Measurements from ENCODE around the gene NAB1. TPM values are rescaled to one million over a fixed set of nuclear protein-coding genes. Genes with fewer than 3 reads are reported as not detected.
A peak's percentile ranks its signal among the peaks of the same experiment; 100 is the strongest.

The NAB1 gene
- total and polyA plus RNA-seq, 2 experiments from 2014 or later = 10.4 to 40.2 TPM

DNA sequence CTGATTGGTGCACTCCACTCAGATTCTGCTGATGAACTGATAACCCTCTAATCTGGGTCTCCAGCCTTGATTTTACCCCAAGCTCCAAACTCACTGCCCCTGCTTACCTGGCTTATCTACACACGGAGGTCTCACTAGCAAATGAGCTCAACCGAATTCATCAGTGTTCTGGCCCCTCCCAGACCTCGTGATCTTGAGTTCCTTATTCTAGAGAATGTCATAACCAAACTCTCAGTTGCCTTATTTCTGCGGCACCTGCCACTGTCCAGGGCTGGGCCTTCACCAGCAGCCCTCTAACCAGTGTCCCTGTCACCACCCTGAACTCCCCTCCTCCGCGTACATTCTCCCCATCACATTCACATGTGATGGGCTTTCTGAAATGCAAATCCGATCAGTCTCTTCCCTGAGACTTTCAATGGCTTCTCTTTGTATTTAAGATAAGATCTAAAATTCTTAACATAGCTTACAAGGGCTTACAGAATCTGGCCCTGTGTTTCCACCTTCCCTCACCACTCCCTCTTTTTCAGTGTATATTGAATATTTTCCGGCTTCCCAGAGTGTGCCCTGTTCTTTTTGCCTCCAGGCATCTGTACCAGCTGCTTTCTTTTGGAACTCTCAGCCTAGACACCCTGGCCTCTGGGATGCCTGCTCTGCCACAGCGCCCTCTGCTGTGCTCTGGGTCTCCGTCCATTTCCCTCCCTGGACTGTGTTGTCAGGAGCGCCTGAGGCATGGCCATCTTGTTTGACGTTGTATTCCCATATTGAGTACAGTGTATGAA lies 31.1 kb downstream of the NAB1 start:
- Histone ChIP-seq H3K27me3 (ENCODE audit: insufficient read depth) (no peaks in the 10 kb centered on the region), H4K20me1 (replicated peaks; ENCODE audit: insufficient read depth) (no peaks in the 10 kb centered on the region), H3K4me1 (ENCODE audit: insufficient read depth) (peaks cover 56% of the 10 kb centered on the region), H3F3A (replicated peaks; ENCODE audit: low read depth) (no peaks in the 10 kb centered on the region), H2AFZ (no peak overlapping the region), H3K27ac (ENCODE audit: low read depth) (peak overlapping the region; percentile 1; the same call in 1 of the 2 replicates), H3K4me3 (no peak overlapping the region), H3K36me3 (ENCODE audit: insufficient read depth) (no peaks in the 10 kb centered on the region), H3K79me2 (replicated peaks; ENCODE audit: insufficient read depth) (no peaks in the 10 kb centered on the region), H3K4me2 (peak overlapping the region; percentile 34; the same call in 1 of the 2 replicates), H3K9me2 (ENCODE audit: insufficient read depth) (no peaks in the 10 kb centered on the region)
- H3K27me3 Mint-ChIP-seq (ENCODE audit: insufficient read depth, low read depth, poor library complexity) = no peaks in the 10 kb centered on the region
- no peak overlapping the region for H3K4me3 Mint-ChIP-seq
- H3K9me3 Mint-ChIP-seq = no peaks in the 10 kb centered on the region
- DNase-seq (ENCODE audit: low spot score) = peak; percentile 87
- ATAC-seq = peak; percentile 95
- peak overlapping the region; percentile 63 for H3K27ac Mint-ChIP-seq
- H3K4me1 Mint-ChIP-seq = peaks cover 61% of the 10 kb centered on the region
- TF ChIP-seq NANOG (IDR thresholded peaks at IDR 0.05; ENCODE audit: borderline replicate concordance) (0 out of 2 replicates have a peak, but pooled peaks have one; percentile 32), JUNB (IDR thresholded peaks at IDR 0.05; ENCODE audit: unreplicated experiment) (no peak)
- TF ChIP-seq, protein P1, sequence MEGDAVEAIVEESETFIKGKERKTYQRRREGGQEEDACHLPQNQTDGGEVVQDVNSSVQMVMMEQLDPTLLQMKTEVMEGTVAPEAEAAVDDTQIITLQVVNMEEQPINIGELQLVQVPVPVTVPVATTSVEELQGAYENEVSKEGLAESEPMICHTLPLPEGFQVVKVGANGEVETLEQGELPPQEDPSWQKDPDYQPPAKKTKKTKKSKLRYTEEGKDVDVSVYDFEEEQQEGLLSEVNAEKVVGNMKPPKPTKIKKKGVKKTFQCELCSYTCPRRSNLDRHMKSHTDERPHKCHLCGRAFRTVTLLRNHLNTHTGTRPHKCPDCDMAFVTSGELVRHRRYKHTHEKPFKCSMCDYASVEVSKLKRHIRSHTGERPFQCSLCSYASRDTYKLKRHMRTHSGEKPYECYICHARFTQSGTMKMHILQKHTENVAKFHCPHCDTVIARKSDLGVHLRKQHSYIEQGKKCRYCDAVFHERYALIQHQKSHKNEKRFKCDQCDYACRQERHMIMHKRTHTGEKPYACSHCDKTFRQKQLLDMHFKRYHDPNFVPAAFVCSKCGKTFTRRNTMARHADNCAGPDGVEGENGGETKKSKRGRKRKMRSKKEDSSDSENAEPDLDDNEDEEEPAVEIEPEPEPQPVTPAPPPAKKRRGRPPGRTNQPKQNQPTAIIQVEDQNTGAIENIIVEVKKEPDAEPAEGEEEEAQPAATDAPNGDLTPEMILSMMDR (conservative IDR thresholded peaks at IDR 0.05; ENCODE audit: low read depth in 2 of 2) = peak; percentile 94 to 95
- H3K36me3 Mint-ChIP-seq (ENCODE audit: low read depth) = no peaks in the 10 kb centered on the region

DNA sequence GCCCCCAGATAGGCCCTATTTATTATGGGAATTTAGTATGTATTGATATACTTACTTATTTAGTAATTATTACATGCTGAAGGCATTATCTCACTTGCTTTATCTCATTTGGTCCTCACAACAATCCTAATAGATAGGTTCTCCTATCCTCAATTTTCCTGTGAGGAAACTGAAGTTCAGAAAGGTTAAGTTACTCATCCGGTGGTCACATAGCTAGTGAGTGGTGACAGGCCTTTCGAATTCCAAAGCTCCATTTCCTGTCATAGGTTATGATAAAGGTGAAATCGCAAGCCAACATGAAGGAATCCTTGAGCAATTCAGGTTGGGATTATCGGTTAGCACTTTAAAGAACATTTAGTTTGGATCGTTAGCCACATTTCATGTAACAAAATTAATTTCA lies 33.3 kb downstream of the NAB1 start:
- no peaks in the 10 kb centered on the region for H3K9me3 Mint-ChIP-seq
- H3K79me2 ChIP-seq (replicated peaks; ENCODE audit: insufficient read depth) = no peaks in the 10 kb centered on the region
- no peaks in the 10 kb centered on the region for H3F3A ChIP-seq (replicated peaks; ENCODE audit: low read depth)
- no peaks in the 10 kb centered on the region for H3K9me2 ChIP-seq (ENCODE audit: insufficient read depth)
- no peaks in the 10 kb centered on the region for H3K36me3 ChIP-seq (ENCODE audit: insufficient read depth)
- H3K4me1 ChIP-seq (ENCODE audit: insufficient read depth) = peaks cover 53% of the 10 kb centered on the region
- peaks cover 59% of the 10 kb centered on the region for H3K4me1 Mint-ChIP-seq
- no peaks in the 10 kb centered on the region for H3K27me3 Mint-ChIP-seq (ENCODE audit: insufficient read depth, low read depth, poor library complexity)
- H3K4me3 Mint-ChIP-seq = no peak overlapping the region
- ATAC-seq = no peak
- H4K20me1 ChIP-seq (replicated peaks; ENCODE audit: insufficient read depth) = no peaks in the 10 kb centered on the region
- DNase-seq (ENCODE audit: low spot score) = no peak
- H3K4me3 ChIP-seq = no peak overlapping the region
- no peak overlapping the region for H3K27ac ChIP-seq (ENCODE audit: low read depth)
- H2AFZ ChIP-seq = no peak overlapping the region
- H3K27me3 ChIP-seq (ENCODE audit: insufficient read depth) = no peaks in the 10 kb centered on the region
- no peak overlapping the region for H3K4me2 ChIP-seq
- H3K27ac Mint-ChIP-seq = 0 out of 2 replicates have a peak overlapping the region, but pooled peaks have one; percentile 8
- no peaks in the 10 kb centered on the region for H3K36me3 Mint-ChIP-seq (ENCODE audit: low read depth)
- no peak for TF ChIP-seq CREB1 (CRISPR knock-in tag; IDR thresholded peaks at IDR 0.05; ENCODE audit: low read depth)
- TF ChIP-seq, protein P2, sequence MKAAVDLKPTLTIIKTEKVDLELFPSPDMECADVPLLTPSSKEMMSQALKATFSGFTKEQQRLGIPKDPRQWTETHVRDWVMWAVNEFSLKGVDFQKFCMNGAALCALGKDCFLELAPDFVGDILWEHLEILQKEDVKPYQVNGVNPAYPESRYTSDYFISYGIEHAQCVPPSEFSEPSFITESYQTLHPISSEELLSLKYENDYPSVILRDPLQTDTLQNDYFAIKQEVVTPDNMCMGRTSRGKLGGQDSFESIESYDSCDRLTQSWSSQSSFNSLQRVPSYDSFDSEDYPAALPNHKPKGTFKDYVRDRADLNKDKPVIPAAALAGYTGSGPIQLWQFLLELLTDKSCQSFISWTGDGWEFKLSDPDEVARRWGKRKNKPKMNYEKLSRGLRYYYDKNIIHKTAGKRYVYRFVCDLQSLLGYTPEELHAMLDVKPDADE (IDR thresholded peaks at IDR 0.05) = no peak
- TF ChIP-seq STAT1 (IDR thresholded peaks at IDR 0.05; ENCODE audit: unreplicated experiment) = no peak
- TF ChIP-seq NANOG (IDR thresholded peaks at IDR 0.05; ENCODE audit: borderline replicate concordance) = no peak
- TF ChIP-seq ZNF114 (CRISPR knock-in tag; IDR thresholded peaks at IDR 0.05) = no peak
- TF ChIP-seq ZNF331 (CRISPR knock-in tag; IDR thresholded peaks at IDR 0.05; ENCODE audit: low read depth) = no peak
- TF ChIP-seq, protein P3, sequence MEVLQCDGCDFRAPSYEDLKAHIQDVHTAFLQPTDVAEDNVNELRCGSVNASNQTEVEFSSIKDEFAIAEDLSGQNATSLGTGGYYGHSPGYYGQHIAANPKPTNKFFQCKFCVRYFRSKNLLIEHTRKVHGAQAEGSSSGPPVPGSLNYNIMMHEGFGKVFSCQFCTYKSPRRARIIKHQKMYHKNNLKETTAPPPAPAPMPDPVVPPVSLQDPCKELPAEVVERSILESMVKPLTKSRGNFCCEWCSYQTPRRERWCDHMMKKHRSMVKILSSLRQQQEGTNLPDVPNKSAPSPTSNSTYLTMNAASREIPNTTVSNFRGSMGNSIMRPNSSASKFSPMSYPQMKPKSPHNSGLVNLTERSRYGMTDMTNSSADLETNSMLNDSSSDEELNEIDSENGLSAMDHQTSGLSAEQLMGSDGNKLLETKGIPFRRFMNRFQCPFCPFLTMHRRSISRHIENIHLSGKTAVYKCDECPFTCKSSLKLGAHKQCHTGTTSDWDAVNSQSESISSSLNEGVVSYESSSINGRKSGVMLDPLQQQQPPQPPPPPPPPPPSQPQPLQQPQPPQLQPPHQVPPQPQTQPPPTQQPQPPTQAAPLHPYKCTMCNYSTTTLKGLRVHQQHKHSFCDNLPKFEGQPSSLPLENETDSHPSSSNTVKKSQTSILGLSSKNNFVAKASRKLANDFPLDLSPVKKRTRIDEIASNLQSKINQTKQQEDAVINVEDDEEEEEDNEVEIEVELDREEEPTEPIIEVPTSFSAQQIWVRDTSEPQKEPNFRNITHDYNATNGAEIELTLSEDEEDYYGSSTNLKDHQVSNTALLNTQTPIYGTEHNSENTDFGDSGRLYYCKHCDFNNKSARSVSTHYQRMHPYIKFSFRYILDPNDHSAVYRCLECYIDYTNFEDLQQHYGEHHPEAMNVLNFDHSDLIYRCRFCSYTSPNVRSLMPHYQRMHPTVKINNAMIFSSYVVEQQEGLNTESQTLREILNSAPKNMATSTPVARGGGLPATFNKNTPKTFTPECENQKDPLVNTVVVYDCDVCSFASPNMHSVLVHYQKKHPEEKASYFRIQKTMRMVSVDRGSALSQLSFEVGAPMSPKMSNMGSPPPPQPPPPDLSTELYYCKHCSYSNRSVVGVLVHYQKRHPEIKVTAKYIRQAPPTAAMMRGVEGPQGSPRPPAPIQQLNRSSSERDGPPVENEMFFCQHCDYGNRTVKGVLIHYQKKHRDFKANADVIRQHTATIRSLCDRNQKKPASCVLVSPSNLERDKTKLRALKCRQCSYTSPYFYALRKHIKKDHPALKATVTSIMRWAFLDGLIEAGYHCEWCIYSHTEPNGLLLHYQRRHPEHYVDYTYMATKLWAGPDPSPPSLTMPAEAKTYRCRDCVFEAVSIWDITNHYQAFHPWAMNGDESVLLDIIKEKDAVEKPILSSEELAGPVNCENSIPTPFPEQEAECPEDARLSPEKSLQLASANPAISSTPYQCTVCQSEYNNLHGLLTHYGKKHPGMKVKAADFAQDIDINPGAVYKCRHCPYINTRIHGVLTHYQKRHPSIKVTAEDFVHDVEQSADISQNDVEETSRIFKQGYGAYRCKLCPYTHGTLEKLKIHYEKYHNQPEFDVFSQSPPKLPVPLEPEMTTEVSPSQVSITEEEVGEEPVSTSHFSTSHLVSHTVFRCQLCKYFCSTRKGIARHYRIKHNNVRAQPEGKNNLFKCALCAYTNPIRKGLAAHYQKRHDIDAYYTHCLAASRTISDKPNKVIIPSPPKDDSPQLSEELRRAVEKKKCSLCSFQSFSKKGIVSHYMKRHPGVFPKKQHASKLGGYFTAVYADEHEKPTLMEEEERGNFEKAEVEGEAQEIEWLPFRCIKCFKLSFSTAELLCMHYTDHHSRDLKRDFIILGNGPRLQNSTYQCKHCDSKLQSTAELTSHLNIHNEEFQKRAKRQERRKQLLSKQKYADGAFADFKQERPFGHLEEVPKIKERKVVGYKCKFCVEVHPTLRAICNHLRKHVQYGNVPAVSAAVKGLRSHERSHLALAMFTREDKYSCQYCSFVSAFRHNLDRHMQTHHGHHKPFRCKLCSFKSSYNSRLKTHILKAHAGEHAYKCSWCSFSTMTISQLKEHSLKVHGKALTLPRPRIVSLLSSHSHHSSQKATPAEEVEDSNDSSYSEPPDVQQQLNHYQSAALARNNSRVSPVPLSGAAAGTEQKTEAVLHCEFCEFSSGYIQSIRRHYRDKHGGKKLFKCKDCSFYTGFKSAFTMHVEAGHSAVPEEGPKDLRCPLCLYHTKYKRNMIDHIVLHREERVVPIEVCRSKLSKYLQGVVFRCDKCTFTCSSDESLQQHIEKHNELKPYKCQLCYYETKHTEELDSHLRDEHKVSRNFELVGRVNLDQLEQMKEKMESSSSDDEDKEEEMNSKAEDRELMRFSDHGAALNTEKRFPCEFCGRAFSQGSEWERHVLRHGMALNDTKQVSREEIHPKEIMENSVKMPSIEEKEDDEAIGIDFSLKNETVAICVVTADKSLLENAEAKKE (CRISPR knock-in tag; IDR thresholded peaks at IDR 0.05) = no peak
- TF ChIP-seq EZH2phosphoT487 (IDR thresholded peaks at IDR 0.05; ENCODE audit: unreplicated experiment) = no peak

Measured in GM23338 (cell line).